ENCODE measurements around the gene LCTL. TPM values are rescaled to one million over a fixed set of nuclear protein-coding genes. Genes with fewer than 3 reads are reported as not detected.

The LCTL gene
- polyA plus RNA-seq, 2 of the 4 experiments (the other 2 are of a cell fraction) = not detected

DNA sequence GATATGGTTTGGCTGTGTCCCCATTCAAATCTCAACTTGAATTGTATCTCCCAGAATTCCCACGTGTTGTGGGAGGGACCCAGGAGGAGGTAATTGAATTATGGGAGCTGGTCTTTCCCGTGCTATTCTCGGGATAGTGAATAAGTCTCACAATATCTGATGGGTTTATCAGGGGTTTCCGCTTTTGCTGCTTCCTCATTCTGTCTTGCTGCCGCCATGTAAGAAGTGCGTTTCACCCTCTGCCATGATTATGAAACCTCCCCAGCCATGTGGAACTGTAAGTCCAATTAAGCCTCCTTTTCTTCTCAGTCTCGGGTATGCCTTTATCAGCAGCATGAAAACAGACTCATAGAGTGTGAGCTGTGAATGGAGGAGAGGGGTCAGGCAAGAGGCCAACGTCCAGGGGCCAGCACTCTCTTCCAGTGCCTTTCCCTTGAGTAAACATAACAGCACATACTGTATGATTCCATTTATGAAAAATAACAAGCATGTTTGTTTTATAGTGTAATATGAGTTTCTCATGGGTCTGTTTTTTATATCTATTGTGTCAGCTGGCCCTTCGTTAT is 16.3 kb upstream of the LCTL start:
- FAIRE-seq (no peak), DNase-seq (ENCODE audit: low read depth in 1 of 2, low spot score in 1 of 2) (no peak), ATAC-seq (no peak)
- CTCF ChIA-PET = interaction anchor here (0.6 to 9.6 kb wide), 7 partner anchors 8 to 698 kb away, joined by 3 to 93 read pairs (median 4); partner anchors contain the start of gene LCTL
- TF ChIP-seq, protein P1, sequence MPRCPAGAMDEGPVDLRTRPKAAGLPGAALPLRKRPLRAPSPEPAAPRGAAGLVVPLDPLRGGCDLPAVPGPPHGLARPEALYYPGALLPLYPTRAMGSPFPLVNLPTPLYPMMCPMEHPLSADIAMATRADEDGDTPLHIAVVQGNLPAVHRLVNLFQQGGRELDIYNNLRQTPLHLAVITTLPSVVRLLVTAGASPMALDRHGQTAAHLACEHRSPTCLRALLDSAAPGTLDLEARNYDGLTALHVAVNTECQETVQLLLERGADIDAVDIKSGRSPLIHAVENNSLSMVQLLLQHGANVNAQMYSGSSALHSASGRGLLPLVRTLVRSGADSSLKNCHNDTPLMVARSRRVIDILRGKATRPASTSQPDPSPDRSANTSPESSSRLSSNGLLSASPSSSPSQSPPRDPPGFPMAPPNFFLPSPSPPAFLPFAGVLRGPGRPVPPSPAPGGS (IDR thresholded peaks at IDR 0.05) = no peak
- TF ChIP-seq EP300 (IDR thresholded peaks at IDR 0.05) (no peak), CHD4 (IDR thresholded peaks at IDR 0.05; ENCODE audit: borderline replicate concordance) (no peak), NR3C1 (IDR thresholded peaks at IDR 0.05) (no peak), SREBF2 (IDR thresholded peaks at IDR 0.05) (no peak), MYC (IDR thresholded peaks at IDR 0.05; ENCODE audit: borderline replicate concordance, low read length) (no peak), NPAS2 (CRISPR knock-in tag; IDR thresholded peaks at IDR 0.05; ENCODE audit: borderline replicate concordance) (no peak), SMC3 (IDR thresholded peaks at IDR 0.05) (no peak), FOXS1 (CRISPR knock-in tag; IDR thresholded peaks at IDR 0.05) (no peak)
- Histone ChIP-seq H3K4me2 (no peak overlapping the region), H3K4me1 (no peaks in the 10 kb centered on the region), H3K4me3 (no peak overlapping the region), H3K27ac (no peak overlapping the region), H3K9me3 (no peaks in the 10 kb centered on the region)
- 69% methylated on average over 9 of the region's 9 CpGs for WGBS (ENCODE audit: missing lambda C conversion rate)
- POLR2A ChIA-PET = no interaction called here

DNA sequence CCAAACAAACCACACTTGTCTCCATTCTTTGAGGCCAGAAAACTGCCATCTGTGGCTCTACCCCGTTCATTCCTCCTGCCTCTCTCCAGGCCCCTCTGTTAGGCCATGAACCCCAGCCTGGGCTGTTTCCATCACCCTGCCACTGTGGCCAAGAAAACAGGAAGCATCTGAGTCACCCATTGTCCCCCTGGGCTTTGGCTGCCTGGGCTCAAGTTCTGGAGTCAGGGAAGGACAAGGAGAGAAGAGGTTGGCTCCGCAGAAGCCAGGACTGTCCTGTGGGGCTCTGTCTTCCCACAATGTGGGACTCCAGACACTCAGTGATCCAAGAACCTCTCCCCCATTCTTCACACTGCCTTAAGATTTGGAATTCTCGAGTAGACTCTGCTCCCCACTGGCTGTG is 14.8 kb upstream of the LCTL start:
- DNase-seq (ENCODE audit: low read depth in 1 of 2, low spot score in 1 of 2) (no peak), FAIRE-seq (no peak), ATAC-seq (peak in 1 of 2 experiments; percentile 31; a peak in 2 of 6 replicates)
- H3K4me1 ChIP-seq = no peaks in the 10 kb centered on the region
- TF ChIP-seq TP53 (CRISPR knock-in tag; IDR thresholded peaks at IDR 0.05) (no peak), FOSL2 (IDR thresholded peaks at IDR 0.05) (no peak), FOSL2 (CRISPR knock-in tag; IDR thresholded peaks at IDR 0.05) (no peak), JUN (IDR thresholded peaks at IDR 0.05) (no peak), MYC (IDR thresholded peaks at IDR 0.05; ENCODE audit: borderline replicate concordance, low read length) (no peak), NFE2L2 (conservative IDR thresholded peaks at IDR 0.05; ENCODE audit: low read length) (no peak), SMC3 (IDR thresholded peaks at IDR 0.05) (no peak), HDAC2 (IDR thresholded peaks at IDR 0.05) (no peak), HOXA7 (CRISPR knock-in tag; IDR thresholded peaks at IDR 0.05) (no peak), RARB (CRISPR knock-in tag; IDR thresholded peaks at IDR 0.05) (no peak), KDM1A (IDR thresholded peaks at IDR 0.05; ENCODE audit: low read depth) (no peak), MAFK (IDR thresholded peaks at IDR 0.05; ENCODE audit: partially characterized antibody) (no peak), CEBPB (IDR thresholded peaks at IDR 0.05) (no peak), CHD2 (IDR thresholded peaks at IDR 0.05; ENCODE audit: low read length, partially characterized antibody) (no peak)
- TF ChIP-seq, protein P1 (IDR thresholded peaks at IDR 0.05) = no peak
- TF ChIP-seq, protein P2, sequence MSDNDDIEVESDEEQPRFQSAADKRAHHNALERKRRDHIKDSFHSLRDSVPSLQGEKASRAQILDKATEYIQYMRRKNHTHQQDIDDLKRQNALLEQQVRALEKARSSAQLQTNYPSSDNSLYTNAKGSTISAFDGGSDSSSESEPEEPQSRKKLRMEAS (IDR thresholded peaks at IDR 0.05) = no peak
- TF ChIP-seq, protein P3, sequence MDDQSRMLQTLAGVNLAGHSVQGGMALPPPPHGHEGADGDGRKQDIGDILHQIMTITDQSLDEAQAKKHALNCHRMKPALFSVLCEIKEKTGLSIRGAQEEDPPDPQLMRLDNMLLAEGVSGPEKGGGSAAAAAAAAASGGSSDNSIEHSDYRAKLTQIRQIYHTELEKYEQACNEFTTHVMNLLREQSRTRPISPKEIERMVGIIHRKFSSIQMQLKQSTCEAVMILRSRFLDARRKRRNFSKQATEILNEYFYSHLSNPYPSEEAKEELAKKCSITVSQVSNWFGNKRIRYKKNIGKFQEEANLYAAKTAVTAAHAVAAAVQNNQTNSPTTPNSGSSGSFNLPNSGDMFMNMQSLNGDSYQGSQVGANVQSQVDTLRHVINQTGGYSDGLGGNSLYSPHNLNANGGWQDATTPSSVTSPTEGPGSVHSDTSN (IDR thresholded peaks at IDR 0.05) = no peak
- TF ChIP-seq, protein P4, sequence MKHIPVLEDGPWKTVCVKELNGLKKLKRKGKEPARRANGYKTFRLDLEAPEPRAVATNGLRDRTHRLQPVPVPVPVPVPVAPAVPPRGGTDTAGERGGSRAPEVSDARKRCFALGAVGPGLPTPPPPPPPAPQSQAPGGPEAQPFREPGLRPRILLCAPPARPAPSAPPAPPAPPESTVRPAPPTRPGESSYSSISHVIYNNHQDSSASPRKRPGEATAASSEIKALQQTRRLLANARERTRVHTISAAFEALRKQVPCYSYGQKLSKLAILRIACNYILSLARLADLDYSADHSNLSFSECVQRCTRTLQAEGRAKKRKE (CRISPR knock-in tag; IDR thresholded peaks at IDR 0.05; ENCODE audit: low read depth) = no peak
- TF ChIP-seq, protein P5, sequence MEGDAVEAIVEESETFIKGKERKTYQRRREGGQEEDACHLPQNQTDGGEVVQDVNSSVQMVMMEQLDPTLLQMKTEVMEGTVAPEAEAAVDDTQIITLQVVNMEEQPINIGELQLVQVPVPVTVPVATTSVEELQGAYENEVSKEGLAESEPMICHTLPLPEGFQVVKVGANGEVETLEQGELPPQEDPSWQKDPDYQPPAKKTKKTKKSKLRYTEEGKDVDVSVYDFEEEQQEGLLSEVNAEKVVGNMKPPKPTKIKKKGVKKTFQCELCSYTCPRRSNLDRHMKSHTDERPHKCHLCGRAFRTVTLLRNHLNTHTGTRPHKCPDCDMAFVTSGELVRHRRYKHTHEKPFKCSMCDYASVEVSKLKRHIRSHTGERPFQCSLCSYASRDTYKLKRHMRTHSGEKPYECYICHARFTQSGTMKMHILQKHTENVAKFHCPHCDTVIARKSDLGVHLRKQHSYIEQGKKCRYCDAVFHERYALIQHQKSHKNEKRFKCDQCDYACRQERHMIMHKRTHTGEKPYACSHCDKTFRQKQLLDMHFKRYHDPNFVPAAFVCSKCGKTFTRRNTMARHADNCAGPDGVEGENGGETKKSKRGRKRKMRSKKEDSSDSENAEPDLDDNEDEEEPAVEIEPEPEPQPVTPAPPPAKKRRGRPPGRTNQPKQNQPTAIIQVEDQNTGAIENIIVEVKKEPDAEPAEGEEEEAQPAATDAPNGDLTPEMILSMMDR (IDR thresholded peaks at IDR 0.05) = no peak
- TF ChIP-seq, protein P6, sequence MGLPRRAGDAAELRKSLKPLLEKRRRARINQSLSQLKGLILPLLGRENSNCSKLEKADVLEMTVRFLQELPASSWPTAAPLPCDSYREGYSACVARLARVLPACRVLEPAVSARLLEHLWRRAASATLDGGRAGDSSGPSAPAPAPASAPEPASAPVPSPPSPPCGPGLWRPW (IDR thresholded peaks at IDR 0.05) = no peak
- 70% methylated on average over 3 of the region's 3 CpGs for WGBS (ENCODE audit: missing lambda C conversion rate)
- ChIA-PET POLR2A (no interaction called here), CTCF (interaction anchor here (1.7 to 9.6 kb wide), 3 partner anchors 13 to 38 kb away, joined by 4 to 93 read pairs (median 7); partner anchors contain the start of gene LCTL)
- no peaks in the 10 kb centered on the region for H3K9me3 ChIP-seq
- no peak overlapping the region for H3K4me3 ChIP-seq
- no peak overlapping the region for H3K27ac ChIP-seq
- no peak overlapping the region for H3K4me2 ChIP-seq
